Neural progenitor cell (in vitro differentiated cells): Measurements from ENCODE around the gene VAV3. TPM values are rescaled to one million over a fixed set of nuclear protein-coding genes. Genes with fewer than 3 reads are reported as not detected.

ENCODE experiments used
- DNase-seq: peaks from one replicate; pipeline ENCODE4 v3.0.0-alpha.2; 2016; ENCODE audit warnings: low spot score
- H2AFZ ChIP-seq: fragments of 200-600 bp; sonication (generic); replicated peaks from 2 replicates; pipeline ENCODE4 v1.6.1; 2016; ENCODE audit warnings: antibody characterized with exemption
- H3F3A ChIP-seq: fragments of 200-600 bp; sonication (generic); 2 replicates; pipeline ENCODE4 v1.6.1; 2016; ENCODE audit warnings: antibody characterized with exemption, low read depth
- H3K27ac ChIP-seq: fragments of 200-600 bp; sonication (generic); 2 replicates; pipeline ENCODE4 v1.5.1; 2016; ENCODE audit warnings: mild to moderate bottlenecking
- H3K27me3 ChIP-seq: fragments of 200-600 bp; sonication (generic); 2 replicates; pipeline ENCODE4 v1.6.1; 2016; ENCODE audit warnings: mild to moderate bottlenecking, moderate library complexity
- H3K36me3 ChIP-seq: fragments of 200-600 bp; sonication (generic); 2 replicates; pipeline ENCODE4 v1.5.1; 2016
- H3K4me1 ChIP-seq: fragments of 200-600 bp; sonication (generic); 2 replicates; pipeline ENCODE4 v1.6.1; 2016; ENCODE audit warnings: mixed run types
- H3K4me2 ChIP-seq: fragments of 200-600 bp; sonication (generic); 2 replicates; pipeline ENCODE4 v1.6.1; 2016
- H3K4me3 ChIP-seq: fragments of 200-600 bp; sonication (generic); 2 replicates; pipeline ENCODE4 v1.5.1; 2016
- H3K79me2 ChIP-seq: fragments of 200-600 bp; sonication (generic); 2 replicates; pipeline ENCODE4 v1.6.1; 2016; ENCODE audit warnings: low read depth
- H3K9ac ChIP-seq: fragments of 200-600 bp; sonication (generic); 2 replicates; pipeline ENCODE4 v1.6.1; 2016
- H3K9me3 ChIP-seq: fragments of 200-600 bp; sonication (generic); 2 replicates; pipeline ENCODE4 v1.5.1; 2016; ENCODE audit warnings: low read depth
- H4K20me1 ChIP-seq: fragments of 200-600 bp; sonication (generic); 2 replicates; pipeline ENCODE4 v1.6.1; 2016; ENCODE audit warnings: low read depth
- H3K27ac Mint-ChIP-seq: 3 replicates; pipeline ENCODE4 v1.8.0; 2021; ENCODE audit warnings: mixed read lengths
- H3K27me3 Mint-ChIP-seq: 2 replicates; pipeline ENCODE4 v1.8.0; 2022; ENCODE audit warnings: low read depth, mild to moderate bottlenecking, inconsistent platforms, moderate library complexity, mixed read lengths; ENCODE audit not compliant: insufficient read depth
- H3K36me3 Mint-ChIP-seq: 3 replicates; pipeline ENCODE4 v1.8.0; 2021; ENCODE audit warnings: mixed read lengths
- H3K4me1 Mint-ChIP-seq: 3 replicates; pipeline ENCODE4 v1.8.0; 2021; ENCODE audit warnings: mixed read lengths
- H3K4me3 Mint-ChIP-seq: 3 replicates; pipeline ENCODE4 v1.8.0; 2021; ENCODE audit warnings: mild to moderate bottlenecking, moderate library complexity, mixed read lengths
- H3K9me3 Mint-ChIP-seq: 3 replicates; pipeline ENCODE4 v1.8.0; 2020; ENCODE audit warnings: mixed read lengths
- CTCF ChIP-seq: fragments of 200-600 bp; sonication (generic); IDR thresholded peaks from 2 replicates; pipeline ENCODE4 v1.5.1; 2017; ENCODE audit warnings: antibody characterized with exemption, mild to moderate bottlenecking
- EZH2 ChIP-seq: fragments of 200-600 bp; sonication (generic); IDR thresholded peaks from 2 replicates; pipeline ENCODE4 v1.6.1; 2017; ENCODE audit warnings: antibody characterized with exemption, mild to moderate bottlenecking, moderate library complexity
- EZH2phosphoT487 ChIP-seq: fragments of 200-600 bp; sonication (generic); IDR thresholded peaks from 2 replicates; pipeline ENCODE4 v1.6.1; 2017; ENCODE audit warnings: antibody characterized with exemption
- total RNA-seq: library from RNA; depleted of rRNA; stranded (reverse); fragments of >200 nt; gene quantifications from 2 replicates; pipeline ENCODE4 v1.2.3, GENCODE V29; 2015; ENCODE audit warnings: low replicate concordance

Gene VAV3
- total RNA-seq, 1 donor from 2014 or later: 1.7 TPM

- no peak overlapping the region for H3K9ac ChIP-seq
- no peak overlapping the region for H3K4me2 ChIP-seq
- H3K9me3 ChIP-seq: no peaks in the 10 kb centered on the region
- peaks cover 4% of the 10 kb centered on the region for H3K4me1 Mint-ChIP-seq
- H3K4me1 ChIP-seq: no peaks in the 10 kb centered on the region
- no peaks in the 10 kb centered on the region for H3K9me3 Mint-ChIP-seq
- no peak overlapping the region for H3K4me3 ChIP-seq
- no peak overlapping the region for H2AFZ ChIP-seq
- no peaks in the 10 kb centered on the region for H3K79me2 ChIP-seq
- no peaks in the 10 kb centered on the region for H3K36me3 Mint-ChIP-seq
- H3K27ac Mint-ChIP-seq: no peak overlapping the region
- peaks cover 2% of the 10 kb centered on the region for H3K27me3 Mint-ChIP-seq
- no peak for DNase-seq
- H3K27me3 ChIP-seq: no peaks in the 10 kb centered on the region
- TF ChIP-seq CTCF: no peak
- no peak for TF ChIP-seq EZH2phosphoT487
- TF ChIP-seq EZH2: no peak
- H4K20me1 ChIP-seq: no peaks in the 10 kb centered on the region
- no peaks in the 10 kb centered on the region for H3K36me3 ChIP-seq
- H3F3A ChIP-seq: no peaks in the 10 kb centered on the region
- H3K4me3 Mint-ChIP-seq: no peak overlapping the region
- H3K27ac ChIP-seq: no peak overlapping the region
These were observed 272.2 kb downstream of the VAV3 start for GRCh38 chr1:107692580-107693345.

- no peaks in the 10 kb centered on the region for H3K36me3 Mint-ChIP-seq
- Histone ChIP-seq H3K27ac (no peak overlapping the region), H3K4me3 (no peak overlapping the region), H3K4me1 (no peaks in the 10 kb centered on the region), H3K27me3 (no peaks in the 10 kb centered on the region), H3K9ac (no peak overlapping the region), H2AFZ (no peak overlapping the region), H4K20me1 (no peaks in the 10 kb centered on the region), H3K9me3 (no peaks in the 10 kb centered on the region), H3F3A (no peaks in the 10 kb centered on the region), H3K36me3 (no peaks in the 10 kb centered on the region), H3K79me2 (no peaks in the 10 kb centered on the region), H3K4me2 (no peak overlapping the region)
- H3K27ac Mint-ChIP-seq: no peak overlapping the region
- H3K4me1 Mint-ChIP-seq: peaks cover 4% of the 10 kb centered on the region
- DNase-seq: no peak
- TF ChIP-seq CTCF: no peak
- TF ChIP-seq EZH2: no peak
- H3K27me3 Mint-ChIP-seq: peaks cover 2% of the 10 kb centered on the region
- H3K4me3 Mint-ChIP-seq: no peak overlapping the region
- no peaks in the 10 kb centered on the region for H3K9me3 Mint-ChIP-seq
These were observed 273.4 kb downstream of the VAV3 start for GRCh38 chr1:107691540-107691939.

- no peak overlapping the region for H2AFZ ChIP-seq
These were observed 274.5 kb downstream of the VAV3 start for GRCh38 chr1:107690491-107690890.

More at GRCh38 chr1:107690491-107690890, 274.5 kb downstream of the VAV3 start:
- H3K27me3 ChIP-seq: no peaks in the 10 kb centered on the region
- TF ChIP-seq EZH2phosphoT487 (no peak), CTCF (no peak), EZH2 (no peak)
- H4K20me1 ChIP-seq: no peaks in the 10 kb centered on the region
- no peaks in the 10 kb centered on the region for H3K9me3 ChIP-seq
- no peaks in the 10 kb centered on the region for H3K36me3 Mint-ChIP-seq
- H3K4me3 ChIP-seq: no peak overlapping the region
- no peaks in the 10 kb centered on the region for H3K36me3 ChIP-seq
- no peak overlapping the region for H3K27ac Mint-ChIP-seq
- no peak overlapping the region for H3K9ac ChIP-seq
- H3K4me2 ChIP-seq: no peak overlapping the region
- H3K9me3 Mint-ChIP-seq: no peaks in the 10 kb centered on the region
- H3K4me1 ChIP-seq: no peaks in the 10 kb centered on the region
- peaks cover 4% of the 10 kb centered on the region for H3K4me1 Mint-ChIP-seq
- no peaks in the 10 kb centered on the region for H3K79me2 ChIP-seq
- H3F3A ChIP-seq: no peaks in the 10 kb centered on the region
- DNase-seq: no peak
- H3K27ac ChIP-seq: no peak overlapping the region
- H3K4me3 Mint-ChIP-seq: no peak overlapping the region
- peaks cover 4% of the 10 kb centered on the region for H3K27me3 Mint-ChIP-seq
